Endothelial cell of umbilical vein (primary cell): ENCODE results near the gene CACHD1. TPM values are rescaled to one million over a fixed set of nuclear protein-coding genes. Genes with fewer than 3 reads are reported as not detected.

Experiments
- BruUV-seq: library from RNA; stranded (reverse); fragments of 400-500 nt; replicated peaks from 2 replicates; lab custom pipeline; 2021; lab: Mats Ljungman, UMichigan
- CTCF ChIA-PET: fragments of 300-600, 350-600 bp; sonication (Branson Sonifier 250); formaldehyde crosslinking; loops from one replicate; lab custom pipeline; 2021; ENCODE audit warnings: antibody characterized with exemption, inconsistent platforms; lab: Charles Lee
- POLR2A ChIA-PET: fragments of 300-600, 350-600 bp; sonication (Branson Sonifier 250); formaldehyde crosslinking; loops from one replicate; lab custom pipeline; 2021; ENCODE audit warnings: antibody characterized with exemption, inconsistent platforms; lab: Charles Lee
- DNase-seq: peaks from one replicate; pipeline ENCODE4 v3.0.0-alpha.2; 2011; ENCODE audit warnings: low read depth, low spot score
- FAIRE-seq: peaks from 2 replicates; lab custom pipeline; 2011; peaks lifted over from hg19 to GRCh38; lab: Jason Lieb, UNC
- H2AFZ ChIP-seq: 2 replicates; pipeline ENCODE4 v1.6.0; 2012; ENCODE audit warnings: low read depth, low read length, control low read depth, inconsistent platforms
- H3K27ac ChIP-seq: 2 replicates; pipeline ENCODE4 v1.5.1; 2011; ENCODE audit warnings: low read depth, mild to moderate bottlenecking, control low read depth, low read length, moderate library complexity; ENCODE audit not compliant: insufficient read depth
- H3K27me3 ChIP-seq, 2 experiments: 2 replicates each; pipeline versions ENCODE4 v1.6.0 to v1.6.1; 2011; ENCODE audit warnings: low read length in 2 of 2, mixed read lengths in 1 of 2; ENCODE audit not compliant: control insufficient read depth in 2 of 2, insufficient read depth in 2 of 2
- H3K36me3 ChIP-seq, 2 experiments: 2 replicates in 1 of 2; 3 replicates in 1 of 2; pipeline ENCODE4 v1.5.1; 2011; ENCODE audit warnings: low read length in 2 of 2, mild to moderate bottlenecking in 1 of 2, moderate library complexity in 1 of 2; ENCODE audit not compliant: control insufficient read depth in 2 of 2, insufficient read depth in 2 of 2; ENCODE audit errors: extremely low read depth in 1 of 2
- H3K4me1 ChIP-seq: 3 replicates; pipeline ENCODE4 v1.5.1; 2011; ENCODE audit warnings: mild to moderate bottlenecking, low read length; ENCODE audit not compliant: control insufficient read depth, insufficient read depth; ENCODE audit errors: extremely low read depth
- H3K4me2 ChIP-seq: 2 replicates; pipeline ENCODE4 v1.6.1; 2011; ENCODE audit warnings: low read length, control low read depth, mixed read lengths; ENCODE audit not compliant: insufficient read depth
- H3K4me3 ChIP-seq, 3 experiments: fragments of 200-600 bp in 1 of 3; sonication (generic), shearing (Covaris generic) in 1 of 3; replicated peaks in 1 of 3; 2 replicates each; pipeline ENCODE4 v1.5.1; 2011 to 2016; ENCODE audit warnings: control low read depth in 3 of 3, low read length in 3 of 3, mild to moderate bottlenecking in 2 of 3, inconsistent platforms in 1 of 3, low read depth in 1 of 3, moderate library complexity in 1 of 3; ENCODE audit not compliant: insufficient read depth in 1 of 3
- H3K79me2 ChIP-seq: 2 replicates; pipeline ENCODE4 v1.6.0; 2012; ENCODE audit warnings: low read length, inconsistent platforms; ENCODE audit not compliant: control insufficient read depth, insufficient read depth
- H3K9ac ChIP-seq: replicated peaks from 2 replicates; pipeline ENCODE3; 2011; ENCODE audit warnings: low read length, control low read depth; ENCODE audit not compliant: insufficient read depth; ENCODE audit errors: extremely low read depth
- H3K9me1 ChIP-seq: replicated peaks from 3 replicates; pipeline ENCODE4 v1.6.0; 2011; ENCODE audit warnings: mild to moderate bottlenecking, low read length; ENCODE audit not compliant: control insufficient read depth, insufficient read depth; ENCODE audit errors: extremely low read depth
- H3K9me3 ChIP-seq: replicated peaks from 2 replicates; pipeline ENCODE4 v1.5.1; 2012; ENCODE audit warnings: low read length, inconsistent platforms; ENCODE audit not compliant: control insufficient read depth, insufficient read depth
- H4K20me1 ChIP-seq: replicated peaks from 2 replicates; pipeline ENCODE3; 2011; ENCODE audit warnings: mild to moderate bottlenecking, low read length; ENCODE audit not compliant: control insufficient read depth, insufficient read depth; ENCODE audit errors: extremely low read depth
- CTCF ChIP-seq, 2 donors: IDR thresholded peaks; 1 replicate in 1 of 2; 2 replicates in 1 of 2; pipeline ENCODE4 v1.5.1; 2011; ENCODE audit warnings: low read length in 2 of 2, mild to moderate bottlenecking in 2 of 2, moderate library complexity in 2 of 2, control low read depth in 1 of 2, inconsistent platforms in 1 of 2, low read depth in 1 of 2; ENCODE audit not compliant: insufficient read depth in 1 of 2; ENCODE audit errors: extremely low read depth in 1 of 2
- FOS ChIP-seq: IDR thresholded peaks from 2 replicates; pipeline ENCODE4 v1.6.1; 2011; ENCODE audit warnings: mild to moderate bottlenecking, low read length, moderate library complexity, borderline replicate concordance; ENCODE audit not compliant: insufficient read depth
- GATA2 ChIP-seq: IDR thresholded peaks from 2 replicates; pipeline ENCODE4 v1.7.0; 2011; ENCODE audit warnings: low read depth, mild to moderate bottlenecking, moderate library complexity, mixed read lengths, low read length; ENCODE audit not compliant: insufficient read length, insufficient read depth
- JUN ChIP-seq: IDR thresholded peaks from 2 replicates; pipeline ENCODE4 v1.6.1; 2011; ENCODE audit warnings: borderline replicate concordance, low read depth; ENCODE audit not compliant: insufficient read length, insufficient read depth
- MYC ChIP-seq: IDR thresholded peaks from one replicate; pipeline ENCODE4 v1.6.1; 2011; ENCODE audit warnings: mild to moderate bottlenecking, low read depth, low read length
- POLR2AphosphoS5 ChIP-seq: IDR thresholded peaks from 2 replicates; pipeline ENCODE4 v1.6.1; 2012; ENCODE audit warnings: low read depth, mild to moderate bottlenecking, control low read depth, low read length, moderate library complexity; ENCODE audit not compliant: insufficient read depth
- dilution Hi-C: fragments of 300-500 bp; cut with MboI; formaldehyde crosslinking; loops from one replicate; pipeline ENCODE4 v1.15.0; 2019; ENCODE audit warnings: low sequenced_read_pairs; ENCODE audit not compliant: extremely low pct_ligation_motif_present
- intact Hi-C: fragments of 100-400 bp; cut with micrococcal nuclease; formaldehyde crosslinking; loops from one replicate; pipeline ENCODE4 v1.10.0; 2022
- polyA plus RNA-seq, 4 experiments: library from polyadenylated mRNA; depleted of rRNA in 3 of 4; stranded (reverse) in 3 of 4; unstranded in 1 of 4; fragments of >200 nt; gene quantifications; 2 replicates each; pipeline versions ENCODE4 v1.2.1 to v1.2.3, GENCODE V29; 2011 to 2012; ENCODE audit warnings: missing spikeins in 1 of 4
- total RNA-seq: library from RNA; stranded (reverse); gene quantifications from 2 replicates; pipeline ENCODE4 v1.2.3, GENCODE V29; 2021

CACHD1 gene
- total and polyA plus RNA-seq, 2 donors (not counting 3 experiments of a cell fraction or from before 2014, with no cell fraction given) = 3.6 to 9.3 TPM

- Histone ChIP-seq H3K4me3 (no peak overlapping the region), H2AFZ (no peak overlapping the region), H3K9me1 (no peaks in the 10 kb centered on the region), H3K9me3 (no peaks in the 10 kb centered on the region), H3K79me2 (no peaks in the 10 kb centered on the region), H3K4me2 (no peak overlapping the region), H3K27me3 (no peaks in the 10 kb centered on the region), H3K9ac (no peak overlapping the region), H3K4me1 (no peaks in the 10 kb centered on the region), H3K36me3 (no peaks in the 10 kb centered on the region), H3K27ac (no peak overlapping the region), H4K20me1 (no peaks in the 10 kb centered on the region)
- ChIA-PET CTCF (no interaction called here), POLR2A (interaction anchor here (0.6 kb wide), 1 partner anchor 361 kb away, joined by 3 read pairs; no protein-coding TSS in a partner anchor)
- dilution Hi-C loops (no loop called here), intact Hi-C loops (no loop called here)
- BruUV-seq = no TSS peak
- no peak for FAIRE-seq
- TF ChIP-seq POLR2AphosphoS5 (no peak), JUN (no peak), GATA2 (no peak), MYC (no peak), FOS (no peak), CTCF (IDR thresholded peaks at IDR 0.05; ENCODE audit: extremely low read depth in 1 of 2, insufficient read depth in 1 of 2, low read depth in 1 of 2, low read length in 2 of 2) (no peak)
- DNase-seq = no peak
Observed at GRCh38 chr1:64631346-64632034, 161.6 kb downstream of the CACHD1 start.
